HG02884 (cell line): ENCODE results near the gene CORO7.

Source experiments
- ATAC-seq: cut with Tn5 transposase; IDR thresholded peaks from one replicate; pipeline ENCODE4 v1.9.1; 2021; ENCODE audit warnings: mild to moderate bottlenecking, moderate library complexity; ENCODE audit not compliant: unreplicated experiment

CORO7 gene

GRCh38 chr16:4385789-4386450 is 30.5 kb downstream of the CORO7 start:
- ATAC-seq, result no peak

GRCh38 chr16:4385066-4385788 is 31.2 kb downstream of the CORO7 start:
- no peak for ATAC-seq

DNA sequence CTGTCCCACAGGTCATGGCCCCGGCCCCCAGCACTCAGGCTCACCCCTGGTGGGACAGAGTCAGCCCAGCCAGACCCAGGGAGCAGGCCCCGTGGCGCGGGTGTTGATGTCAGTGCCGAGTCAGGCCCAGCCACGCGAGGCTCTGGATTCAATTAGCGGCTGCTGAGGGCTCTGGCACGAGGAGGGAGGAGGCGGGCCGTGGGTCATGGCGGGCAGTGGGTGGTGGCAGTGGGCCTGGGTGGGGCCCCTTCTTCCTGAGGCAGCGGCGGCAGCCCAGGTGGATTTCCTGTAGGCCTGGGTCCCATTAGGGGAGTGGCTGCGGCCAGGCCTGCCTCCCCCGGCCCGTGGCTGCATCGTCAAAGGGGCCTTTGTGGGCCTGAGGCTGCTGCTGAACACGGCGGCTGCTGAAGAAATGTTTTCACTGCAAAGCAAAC is 31.9 kb downstream of the CORO7 start:
- ATAC-seq, result no peak

- no peak for ATAC-seq
Measured at GRCh38 chr16:4383591-4384444, 32.6 kb downstream of the CORO7 start.

DNA sequence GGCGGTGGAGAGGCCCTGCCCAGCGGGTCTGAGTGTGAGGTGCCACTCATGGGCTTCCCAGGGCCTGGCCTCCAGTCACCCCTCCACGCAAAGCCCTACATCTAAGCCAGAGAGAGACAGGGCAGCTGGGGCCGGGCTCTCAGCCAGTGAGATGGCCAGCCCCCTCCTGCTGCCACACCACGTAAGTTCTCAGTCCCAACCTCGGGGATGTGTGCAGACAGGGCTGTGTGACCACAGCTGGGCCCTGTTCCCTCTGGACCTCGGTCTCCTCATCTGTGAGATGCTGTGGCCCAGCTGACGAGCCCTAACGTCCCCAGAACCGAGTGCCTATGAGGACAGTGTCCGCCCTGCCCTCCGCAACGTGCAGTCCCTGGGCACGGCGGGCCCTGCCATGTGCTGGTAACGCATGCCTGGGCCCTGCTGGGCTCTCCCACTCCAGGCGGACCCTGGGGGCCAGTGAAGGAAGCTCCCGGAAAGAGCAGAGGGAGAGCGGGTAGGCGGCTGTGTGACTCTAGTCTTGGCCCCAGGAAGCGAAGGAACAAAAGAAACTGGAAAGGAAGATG is 33.5 kb downstream of the CORO7 start:
- ATAC-seq, result no peak

GRCh38 chr16:4381935-4382794 is 34.2 kb downstream of the CORO7 start:
- ATAC-seq, result no peak

- no peak for ATAC-seq
Measured at GRCh38 chr16:4381072-4381934, 35.1 kb downstream of the CORO7 start.

GRCh38 chr16:4380119-4381063 is 36.0 kb downstream of the CORO7 start:
- no peak for ATAC-seq

GRCh38 chr16:4378999-4379690 is 37.3 kb downstream of the CORO7 start:
- no peak for ATAC-seq

- no peak for ATAC-seq
Measured at GRCh38 chr16:4378161-4378666, 38.2 kb downstream of the CORO7 start.

- ATAC-seq, result no peak
Measured at GRCh38 chr16:4377573-4378154, 38.7 kb downstream of the CORO7 start.

- ATAC-seq, result no peak
Measured at GRCh38 chr16:4376893-4377572, 39.4 kb downstream of the CORO7 start.

DNA sequence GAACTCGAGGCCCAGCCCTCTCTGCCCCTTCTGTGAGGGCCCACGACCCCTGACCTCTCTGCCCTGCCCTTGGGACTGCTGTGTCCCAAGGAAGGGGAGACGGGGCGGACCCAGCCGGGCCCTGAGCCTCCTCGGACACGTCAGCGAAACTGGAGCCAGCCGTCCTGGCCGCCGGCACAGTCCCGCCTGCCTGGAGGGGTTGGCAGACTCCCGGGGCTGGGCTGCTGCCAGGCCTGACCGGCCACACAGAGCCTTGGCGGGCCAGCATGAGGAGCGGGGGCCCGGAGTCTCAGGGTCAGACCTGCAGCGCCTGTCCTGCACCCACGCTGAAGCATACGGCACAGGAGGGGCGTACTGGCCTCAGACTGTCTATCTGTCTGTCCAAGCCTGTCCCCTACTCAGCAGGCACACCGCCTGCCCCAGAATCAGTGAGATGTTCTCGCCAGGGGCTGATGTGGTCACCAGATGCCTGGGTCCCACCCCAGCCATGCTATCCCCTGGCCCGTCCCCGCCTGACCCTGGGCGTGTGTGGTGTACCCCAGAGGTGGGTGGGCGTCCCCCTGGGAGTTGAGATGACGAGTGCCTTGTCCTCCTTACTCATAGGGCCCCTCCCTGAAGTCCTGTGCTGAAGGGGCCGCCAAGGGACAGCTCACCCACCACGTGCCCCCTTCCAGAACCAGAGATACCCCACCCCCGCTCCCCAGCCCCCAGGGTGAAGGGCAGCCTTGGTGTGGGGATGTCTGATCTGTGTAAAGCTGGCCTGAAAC is 40.1 kb downstream of the CORO7 start:
- ATAC-seq, result no peak

GRCh38 chr16:4375717-4376116 is 40.7 kb downstream of the CORO7 start:
- ATAC-seq, result no peak

DNA sequence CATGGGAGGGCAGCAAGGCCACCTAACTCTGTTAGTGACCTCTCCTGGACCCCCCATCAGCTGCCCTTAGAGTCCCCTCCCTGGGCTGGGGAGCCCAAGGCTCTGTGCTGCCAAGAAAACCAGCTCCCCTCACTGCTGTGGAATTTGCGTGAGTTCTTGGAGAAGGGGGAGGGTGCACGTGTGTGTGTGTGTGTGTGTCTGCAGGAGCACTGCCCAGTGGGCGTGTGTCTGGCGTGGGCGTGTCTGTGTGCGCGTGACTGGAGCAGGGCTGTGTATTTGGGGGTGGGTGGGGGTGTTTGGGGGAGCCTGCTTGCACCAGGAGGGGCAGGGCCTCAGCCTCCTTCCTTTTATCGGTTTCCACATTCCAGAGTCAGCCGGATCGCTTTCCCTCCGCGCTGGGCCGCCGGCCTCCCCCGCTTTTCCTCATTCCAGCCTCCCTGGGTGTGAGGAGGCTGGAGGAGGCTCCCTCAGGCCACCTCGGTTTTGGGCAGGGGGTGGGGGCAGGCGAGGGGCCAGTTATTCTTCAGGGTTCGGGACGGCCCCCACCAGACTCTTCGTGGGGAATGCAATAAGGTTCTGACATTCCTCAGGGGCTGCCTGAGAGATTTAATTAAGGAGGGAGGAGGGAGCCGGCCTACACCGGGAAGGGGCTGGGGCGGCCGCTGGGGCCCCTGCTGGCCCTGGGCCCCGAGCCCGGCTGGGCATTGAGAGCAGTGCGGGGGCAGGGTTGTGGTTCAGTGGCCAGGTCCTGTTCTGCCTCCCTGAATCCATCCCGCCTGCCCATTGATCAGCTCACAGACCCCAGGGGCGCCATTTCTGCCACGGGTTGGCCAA is 42.3 kb downstream of the CORO7 start:
- no peak for ATAC-seq
